NCI-H1105 (cell line): ENCODE results near the gene PADI6.
A peak's percentile ranks its signal among the peaks of the same experiment; 100 is the strongest.
"Not testable (repeated sequence)": the region's sequence is repeated elsewhere in the genome, so short reads cannot be mapped to it uniquely, and the experiment has no call there.

Experiments
- DNase-seq: peaks from one replicate; lab custom pipeline; 2025; lab: John Stamatoyannopoulos, UW

The PADI6 gene

GRCh38 chr1:17404820-17405219 is 32.8 kb downstream of the PADI6 start:
- DNase-seq = no peak

- DNase-seq = peak; percentile 15
Measured at GRCh38 chr1:17405898-17406759, 34.1 kb downstream of the PADI6 start.

GRCh38 chr1:17406760-17407475 is 34.9 kb downstream of the PADI6 start:
- DNase-seq = not testable (repeated sequence)

- DNase-seq = not testable (repeated sequence)
Measured at GRCh38 chr1:17407786-17408514, 36.0 kb downstream of the PADI6 start.

GRCh38 chr1:17409391-17409811 is 37.4 kb downstream of the PADI6 start:
- no peak for DNase-seq

GRCh38 chr1:17412093-17412870 is 40.3 kb downstream of the PADI6 start:
- no peak for DNase-seq

- DNase-seq = no peak
Measured at GRCh38 chr1:17414022-17414421, 42.0 kb downstream of the PADI6 start.

- no peak for DNase-seq
Measured at GRCh38 chr1:17416389-17416788, 44.4 kb downstream of the PADI6 start.

GRCh38 chr1:17419626-17420328 is 47.8 kb downstream of the PADI6 start:
- DNase-seq = no peak

- DNase-seq = no peak
Measured at GRCh38 chr1:17420391-17420918, 48.5 kb downstream of the PADI6 start.

GRCh38 chr1:17422461-17422860 is 50.5 kb downstream of the PADI6 start:
- no peak for DNase-seq

- no peak for DNase-seq
Measured at GRCh38 chr1:17423781-17424245, 51.8 kb downstream of the PADI6 start.

GRCh38 chr1:17425806-17426600 is 54.0 kb downstream of the PADI6 start:
- no peak for DNase-seq

GRCh38 chr1:17427696-17428660 is 56.0 kb downstream of the PADI6 start:
- DNase-seq = no peak

GRCh38 chr1:17429183-17429582 is 57.2 kb downstream of the PADI6 start:
- DNase-seq = no peak

GRCh38 chr1:17432412-17432811 is 60.4 kb downstream of the PADI6 start:
- DNase-seq = no peak

- no peak for DNase-seq
Measured at GRCh38 chr1:17433261-17433660, 61.3 kb downstream of the PADI6 start.

GRCh38 chr1:17434016-17434415 is 62.0 kb downstream of the PADI6 start:
- no peak for DNase-seq

- DNase-seq = no peak
Measured at GRCh38 chr1:17434601-17435000, 62.6 kb downstream of the PADI6 start.
